Chondrocyte (in vitro differentiated cells): ENCODE data around the gene MRPL14. TPM values are rescaled to one million over a fixed set of nuclear protein-coding genes. Genes with fewer than 3 reads are reported as not detected.

Experiments
- DNase-seq: peaks from one replicate; pipeline ENCODE4 v3.0.0; 2021; ENCODE audit warnings: mixed read lengths, low spot score
- H3K27ac Mint-ChIP-seq: one replicate; pipeline ENCODE4 v1.8.0; 2021; ENCODE audit warnings: mild to moderate bottlenecking, moderate library complexity, mixed read lengths; ENCODE audit not compliant: unreplicated experiment
- H3K27me3 Mint-ChIP-seq: 2 replicates; pipeline ENCODE4 v1.8.0; 2021; ENCODE audit warnings: low read depth, mixed read lengths
- H3K36me3 Mint-ChIP-seq: 2 replicates; pipeline ENCODE4 v1.8.0; 2021; ENCODE audit warnings: low read depth, mixed read lengths
- H3K4me1 Mint-ChIP-seq: 2 replicates; pipeline ENCODE4 v1.8.0; 2021; ENCODE audit warnings: low read depth, mild to moderate bottlenecking, mixed read lengths
- H3K4me3 Mint-ChIP-seq: one replicate; pipeline ENCODE4 v1.8.0; 2021; ENCODE audit warnings: mild to moderate bottlenecking, moderate library complexity, mixed read lengths; ENCODE audit not compliant: unreplicated experiment
- H3K9me3 Mint-ChIP-seq: 2 replicates; pipeline ENCODE4 v1.8.0; 2021; ENCODE audit warnings: low read depth, mixed read lengths
- total RNA-seq: library from RNA; stranded (reverse); gene quantifications from 3 replicates; pipeline ENCODE4 v1.2.1, GENCODE V29; 2021
- TF ChIP-seq, protein P1 (sequence below): fragments of 200-600 bp; sonication (generic); IDR thresholded peaks from 2 replicates; pipeline ENCODE4 v1.5.0; 2021; ENCODE audit warnings: antibody characterized with exemption, mild to moderate bottlenecking, moderate library complexity

The MRPL14 gene
- total RNA-seq, 1 donor from 2014 or later: 35.1 TPM

DNA sequence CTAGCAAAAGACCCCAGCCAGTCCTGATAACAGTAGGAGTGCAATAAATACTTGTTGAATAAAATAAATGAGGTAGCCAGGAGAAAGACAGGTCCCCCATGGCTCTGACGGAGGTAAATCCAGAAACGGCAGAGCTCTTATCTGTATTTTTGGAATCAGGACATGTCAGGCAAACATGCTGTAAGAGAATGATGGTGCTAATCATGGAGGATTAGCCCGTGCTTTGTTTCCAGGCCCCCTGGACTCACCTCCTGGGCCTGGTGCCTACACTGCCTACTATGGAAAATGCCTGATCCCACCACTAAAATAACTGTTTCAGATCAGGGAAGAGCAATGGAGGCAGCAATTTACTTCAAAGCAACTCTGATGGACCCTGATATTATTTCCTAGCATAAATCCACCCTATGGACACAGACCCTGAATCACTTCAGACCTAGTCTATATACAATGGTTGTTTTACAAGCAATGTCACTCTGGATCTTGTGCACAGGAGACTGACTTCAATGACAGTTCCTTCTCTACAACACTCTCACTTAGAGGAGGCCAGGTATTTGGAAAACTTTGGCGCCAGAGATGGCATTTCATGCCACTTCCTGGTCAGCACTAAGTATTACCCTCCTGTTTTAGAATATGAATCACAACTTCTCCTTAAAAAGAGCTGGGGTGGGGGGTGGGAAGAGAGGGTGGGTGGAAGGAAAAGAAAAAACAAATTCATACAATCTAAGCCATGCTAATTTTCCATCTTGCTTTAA is 6.4 kb downstream of the MRPL14 start:
- no peak overlapping the region for H3K27ac Mint-ChIP-seq
- H3K36me3 Mint-ChIP-seq: no peaks in the 10 kb centered on the region
- no peak overlapping the region for H3K4me3 Mint-ChIP-seq
- TF ChIP-seq, protein P1, sequence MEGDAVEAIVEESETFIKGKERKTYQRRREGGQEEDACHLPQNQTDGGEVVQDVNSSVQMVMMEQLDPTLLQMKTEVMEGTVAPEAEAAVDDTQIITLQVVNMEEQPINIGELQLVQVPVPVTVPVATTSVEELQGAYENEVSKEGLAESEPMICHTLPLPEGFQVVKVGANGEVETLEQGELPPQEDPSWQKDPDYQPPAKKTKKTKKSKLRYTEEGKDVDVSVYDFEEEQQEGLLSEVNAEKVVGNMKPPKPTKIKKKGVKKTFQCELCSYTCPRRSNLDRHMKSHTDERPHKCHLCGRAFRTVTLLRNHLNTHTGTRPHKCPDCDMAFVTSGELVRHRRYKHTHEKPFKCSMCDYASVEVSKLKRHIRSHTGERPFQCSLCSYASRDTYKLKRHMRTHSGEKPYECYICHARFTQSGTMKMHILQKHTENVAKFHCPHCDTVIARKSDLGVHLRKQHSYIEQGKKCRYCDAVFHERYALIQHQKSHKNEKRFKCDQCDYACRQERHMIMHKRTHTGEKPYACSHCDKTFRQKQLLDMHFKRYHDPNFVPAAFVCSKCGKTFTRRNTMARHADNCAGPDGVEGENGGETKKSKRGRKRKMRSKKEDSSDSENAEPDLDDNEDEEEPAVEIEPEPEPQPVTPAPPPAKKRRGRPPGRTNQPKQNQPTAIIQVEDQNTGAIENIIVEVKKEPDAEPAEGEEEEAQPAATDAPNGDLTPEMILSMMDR: no peak
- no peaks in the 10 kb centered on the region for H3K9me3 Mint-ChIP-seq
- peaks cover 81% of the 10 kb centered on the region for H3K4me1 Mint-ChIP-seq
- H3K27me3 Mint-ChIP-seq: no peaks in the 10 kb centered on the region
- DNase-seq: no peak

- no peak for DNase-seq
- Mint-ChIP-seq H3K9me3 (no peaks in the 10 kb centered on the region), H3K36me3 (peaks cover 4% of the 10 kb centered on the region), H3K4me1 (peaks cover 80% of the 10 kb centered on the region), H3K4me3 (no peak overlapping the region), H3K27ac (peak overlapping the region; percentile 43), H3K27me3 (no peaks in the 10 kb centered on the region)
- TF ChIP-seq, protein P1: no peak
Measured at GRCh38 chr6:44119704-44120262, 7.5 kb downstream of the MRPL14 start.

DNA sequence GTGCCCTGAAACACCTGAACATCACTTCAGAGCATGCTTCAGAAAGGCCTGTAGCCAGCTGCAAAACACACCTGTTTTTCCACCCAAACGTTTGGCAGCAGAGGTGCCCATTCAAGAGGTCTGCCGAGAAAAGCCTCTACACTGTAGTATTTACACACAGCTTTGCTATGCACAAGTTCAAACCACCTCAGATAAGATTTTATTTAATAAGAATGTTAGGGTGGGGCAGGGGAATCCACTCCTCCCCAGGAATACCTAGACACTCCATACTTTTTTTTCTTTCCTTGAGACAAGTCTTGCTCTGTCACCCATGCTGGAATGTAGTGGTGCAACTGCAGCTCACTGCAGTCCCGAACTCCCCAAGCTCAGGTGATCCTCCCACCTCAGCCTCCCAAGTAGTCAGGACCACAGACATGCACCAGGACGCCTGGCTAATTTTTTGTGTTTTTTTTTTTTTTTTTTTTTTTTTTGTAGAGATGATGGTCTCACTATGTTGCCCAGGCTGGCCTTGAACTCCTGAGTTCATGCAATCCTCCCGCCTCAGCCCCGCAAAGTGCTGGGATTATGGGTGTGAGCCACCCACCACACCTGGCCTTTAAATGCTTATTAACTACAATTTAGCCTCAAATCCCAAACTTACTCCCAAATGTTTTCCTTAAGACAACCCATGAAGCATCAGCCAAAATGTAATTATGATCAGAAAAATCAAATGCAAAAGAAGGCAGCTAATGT is 9.7 kb downstream of the MRPL14 start:
- H3K36me3 Mint-ChIP-seq: peaks cover 9% of the 10 kb centered on the region
- TF ChIP-seq, protein P1: no peak
- peak overlapping the region; percentile 96 for H3K27ac Mint-ChIP-seq
- no peak for DNase-seq
- peaks cover 59% of the 10 kb centered on the region for H3K4me1 Mint-ChIP-seq
- no peak overlapping the region for H3K4me3 Mint-ChIP-seq
- H3K9me3 Mint-ChIP-seq: no peaks in the 10 kb centered on the region
- H3K27me3 Mint-ChIP-seq: no peaks in the 10 kb centered on the region

DNA sequence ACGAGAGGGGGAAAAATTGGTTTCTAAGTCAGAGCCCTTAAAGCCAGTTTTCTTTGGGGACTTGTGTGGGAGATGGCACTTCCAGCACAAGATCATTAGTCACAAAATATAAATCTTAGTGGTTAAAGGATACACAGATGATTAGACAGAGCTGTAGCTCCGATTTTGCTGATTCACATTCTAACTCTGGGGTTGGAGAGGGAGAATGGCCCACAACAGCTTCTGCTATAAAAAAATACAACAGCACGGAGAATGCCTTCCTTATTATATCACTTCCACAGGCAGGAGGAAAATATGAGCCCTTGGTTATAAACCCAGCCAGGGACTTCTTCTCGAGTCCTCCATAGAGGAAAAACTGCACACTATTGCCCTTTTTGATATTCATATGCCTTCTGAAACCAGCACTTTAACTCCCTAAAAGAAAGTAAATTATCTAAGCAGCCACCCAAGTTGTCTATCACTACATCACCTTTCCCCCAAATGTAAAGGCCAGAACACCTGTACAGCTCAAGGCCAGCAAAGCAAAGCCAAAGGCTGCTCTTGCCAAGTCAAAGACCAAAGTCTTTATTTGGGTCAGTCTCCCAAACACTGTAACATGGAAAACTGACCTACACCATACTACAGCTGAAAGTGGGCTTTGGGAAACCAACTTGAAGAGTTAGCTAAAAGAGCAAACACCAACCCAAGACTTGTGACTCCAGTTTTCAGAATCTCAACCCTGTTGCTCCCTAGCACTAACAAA is 10.4 kb downstream of the MRPL14 start:
- Mint-ChIP-seq H3K36me3 (peaks cover 15% of the 10 kb centered on the region), H3K4me3 (no peak overlapping the region), H3K27ac (peak overlapping the region; percentile 96), H3K4me1 (peaks cover 56% of the 10 kb centered on the region), H3K27me3 (no peaks in the 10 kb centered on the region), H3K9me3 (no peaks in the 10 kb centered on the region)
- DNase-seq: no peak
- TF ChIP-seq, protein P1: no peak

- peak overlapping the region; percentile 96 for H3K27ac Mint-ChIP-seq
- peaks cover 48% of the 10 kb centered on the region for H3K4me1 Mint-ChIP-seq
- no peaks in the 10 kb centered on the region for H3K9me3 Mint-ChIP-seq
- peaks cover 23% of the 10 kb centered on the region for H3K36me3 Mint-ChIP-seq
- H3K4me3 Mint-ChIP-seq: no peak overlapping the region
- no peak for DNase-seq
- no peaks in the 10 kb centered on the region for H3K27me3 Mint-ChIP-seq
- TF ChIP-seq, protein P1: no peak
Measured at GRCh38 chr6:44115866-44116265, 11.4 kb downstream of the MRPL14 start.
